Suprapubic skin (tissue), 3 donors: ENCODE measurements around the gene NAP1L5.

Experiments used
- EP300 ChIP-seq: sonication (generic); formaldehyde crosslinking; IDR thresholded peaks from one replicate; pipeline ENCODE4 v1.6.1; 2017; ENCODE audit warnings: antibody characterized with exemption
- TF ChIP-seq, protein P1 (sequence below), 2 donors: fragments of 200-600 bp in 1 of 2; fragments of 450-650 bp in 1 of 2; sonication (generic) in 1 of 2; IDR thresholded peaks; one replicate each; pipeline ENCODE4 v1.5.1; 2016 to 2019; ENCODE audit warnings: antibody characterized with exemption in 2 of 2, mild to moderate bottlenecking in 1 of 2, moderate library complexity in 1 of 2

DNA sequence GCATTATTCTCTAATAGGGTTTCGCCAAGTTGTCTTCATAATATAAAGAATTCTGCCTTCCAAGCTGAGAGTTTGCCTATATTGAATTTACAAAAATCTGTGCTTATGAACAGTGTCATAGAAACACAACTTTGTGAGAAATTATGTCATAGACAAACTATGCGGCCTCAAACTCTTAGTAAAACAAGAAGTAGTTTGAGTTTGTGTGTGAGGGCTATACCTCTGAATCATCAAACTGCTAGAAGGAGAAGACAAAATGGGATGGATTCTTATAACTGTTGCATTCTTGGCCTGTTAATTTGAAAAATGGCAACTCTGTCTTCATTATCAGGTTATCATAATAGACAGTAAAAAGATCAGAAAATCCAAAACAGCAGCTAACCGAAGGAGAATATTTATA is 46.1 kb upstream of the NAP1L5 start:
- TF ChIP-seq, protein P1, sequence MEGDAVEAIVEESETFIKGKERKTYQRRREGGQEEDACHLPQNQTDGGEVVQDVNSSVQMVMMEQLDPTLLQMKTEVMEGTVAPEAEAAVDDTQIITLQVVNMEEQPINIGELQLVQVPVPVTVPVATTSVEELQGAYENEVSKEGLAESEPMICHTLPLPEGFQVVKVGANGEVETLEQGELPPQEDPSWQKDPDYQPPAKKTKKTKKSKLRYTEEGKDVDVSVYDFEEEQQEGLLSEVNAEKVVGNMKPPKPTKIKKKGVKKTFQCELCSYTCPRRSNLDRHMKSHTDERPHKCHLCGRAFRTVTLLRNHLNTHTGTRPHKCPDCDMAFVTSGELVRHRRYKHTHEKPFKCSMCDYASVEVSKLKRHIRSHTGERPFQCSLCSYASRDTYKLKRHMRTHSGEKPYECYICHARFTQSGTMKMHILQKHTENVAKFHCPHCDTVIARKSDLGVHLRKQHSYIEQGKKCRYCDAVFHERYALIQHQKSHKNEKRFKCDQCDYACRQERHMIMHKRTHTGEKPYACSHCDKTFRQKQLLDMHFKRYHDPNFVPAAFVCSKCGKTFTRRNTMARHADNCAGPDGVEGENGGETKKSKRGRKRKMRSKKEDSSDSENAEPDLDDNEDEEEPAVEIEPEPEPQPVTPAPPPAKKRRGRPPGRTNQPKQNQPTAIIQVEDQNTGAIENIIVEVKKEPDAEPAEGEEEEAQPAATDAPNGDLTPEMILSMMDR (IDR thresholded peaks at IDR 0.05) = no peak
- TF ChIP-seq EP300 = no peak
